Measurements from ENCODE around the gene CYYR1.

The CYYR1 gene

GRCh38 chr21:26572702-26573381 is at the start of gene CYYR1:
TSS of gene CYYR1 (minus strand) at chr21:26573286. CDS start at chr21:26572940, 346 bp downstream.
- no peak for DNase-seq (ENCODE audit: low read depth in 3 of 3)

- DNase-seq (ENCODE audit: low read depth in 3 of 3), result no peak
Observed at GRCh38 chr21:26617176-26617575, 44.1 kb upstream of the CYYR1 start.

- DNase-seq (ENCODE audit: low read depth in 3 of 3), result no peak
Observed at GRCh38 chr21:26614251-26614650, 41.2 kb upstream of the CYYR1 start.

GRCh38 chr21:26599261-26599660 is 26.2 kb upstream of the CYYR1 start:
- no peak for DNase-seq (ENCODE audit: low read depth in 3 of 3)

- DNase-seq (ENCODE audit: low read depth in 3 of 3), result no peak
Observed at GRCh38 chr21:26597981-26598380, 24.9 kb upstream of the CYYR1 start.

DNA sequence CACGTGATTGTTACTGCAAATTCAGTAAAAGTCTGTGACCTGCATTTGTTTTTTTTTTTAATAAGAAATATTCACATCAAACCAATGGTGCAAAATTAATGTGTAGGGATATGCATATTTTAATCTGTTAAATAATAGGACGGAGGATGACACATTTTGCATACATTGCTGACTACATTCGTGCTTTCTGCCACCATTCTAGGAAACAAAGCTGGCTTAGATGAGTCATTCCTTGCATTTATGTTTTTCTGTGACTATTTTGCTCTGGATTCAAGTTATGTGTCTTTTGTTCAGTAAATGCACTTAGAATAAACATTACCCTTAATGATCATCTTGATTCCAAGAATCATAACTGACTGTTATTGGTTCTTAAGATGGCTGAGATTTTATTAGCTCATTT is 23.9 kb upstream of the CYYR1 start:
- no peak for DNase-seq (ENCODE audit: low read depth in 3 of 3)

GRCh38 chr21:26595971-26596370 is 22.9 kb upstream of the CYYR1 start:
- DNase-seq (ENCODE audit: low read depth in 3 of 3), result no peak

- DNase-seq (ENCODE audit: low read depth in 3 of 3), result no peak
Observed at GRCh38 chr21:26593800-26594199, 20.7 kb upstream of the CYYR1 start.

DNA sequence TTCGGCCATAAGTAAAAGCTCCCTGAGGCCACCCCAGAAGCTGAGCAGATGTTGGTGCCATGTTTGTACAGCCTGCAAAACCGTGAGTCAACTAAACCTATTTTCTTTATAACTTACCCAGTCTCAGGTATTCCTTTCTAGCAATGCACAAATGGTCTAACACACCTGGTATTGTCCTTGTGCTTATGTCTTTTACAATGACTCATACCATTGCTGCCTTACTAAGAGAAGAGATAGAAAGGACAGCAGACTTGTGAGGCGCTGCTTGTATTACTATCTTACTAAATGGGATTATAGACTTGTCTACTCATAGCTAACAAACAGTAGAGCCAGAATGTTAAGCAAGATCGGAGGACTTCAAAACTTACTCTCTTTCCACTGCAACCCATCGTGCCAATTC is 18.5 kb upstream of the CYYR1 start:
- DNase-seq (ENCODE audit: low read depth in 3 of 3), result no peak

DNA sequence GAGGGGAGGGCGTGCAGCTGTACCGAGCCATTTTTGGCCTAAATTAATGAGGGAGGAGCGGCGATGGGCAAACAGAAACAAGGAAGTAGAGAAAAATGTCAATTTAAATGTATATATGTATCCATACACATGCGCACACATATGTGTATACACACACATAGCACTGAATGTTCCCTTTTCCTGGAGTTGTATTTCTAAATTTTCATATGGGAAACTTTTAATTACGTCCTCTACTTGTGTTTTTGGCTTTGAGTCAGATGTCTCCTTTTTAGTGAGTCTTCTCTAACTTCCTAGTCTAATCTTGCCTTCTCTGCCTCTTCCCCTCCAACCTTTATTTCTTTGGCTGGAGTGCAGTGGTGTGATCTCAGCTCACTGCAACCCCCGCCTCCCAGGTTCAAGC is 15.4 kb upstream of the CYYR1 start:
- DNase-seq (ENCODE audit: low read depth in 3 of 3), result no peak

- no peak for DNase-seq (ENCODE audit: low read depth in 3 of 3)
Observed at GRCh38 chr21:26587736-26588201, 14.7 kb upstream of the CYYR1 start.

DNA sequence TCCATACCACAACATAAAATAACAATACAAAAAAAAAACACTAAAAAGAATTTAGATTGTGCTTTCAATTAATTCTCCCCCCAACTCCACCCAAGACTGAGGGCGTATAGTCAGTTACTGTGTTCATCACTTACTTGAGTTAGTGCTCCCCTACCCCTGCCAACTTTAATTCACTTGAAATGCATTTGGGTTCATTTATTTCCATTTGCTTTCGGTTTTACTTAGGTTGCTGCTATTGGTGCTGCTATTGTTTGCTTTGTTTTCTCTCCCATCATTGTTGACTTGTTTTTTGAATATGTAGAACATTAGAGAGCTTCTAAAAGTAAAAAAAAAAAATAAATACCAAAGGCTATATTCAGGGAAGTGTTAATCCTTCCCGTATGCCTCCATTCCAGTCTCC is 10.7 kb upstream of the CYYR1 start:
- DNase-seq (ENCODE audit: low read depth in 3 of 3), result no peak

DNA sequence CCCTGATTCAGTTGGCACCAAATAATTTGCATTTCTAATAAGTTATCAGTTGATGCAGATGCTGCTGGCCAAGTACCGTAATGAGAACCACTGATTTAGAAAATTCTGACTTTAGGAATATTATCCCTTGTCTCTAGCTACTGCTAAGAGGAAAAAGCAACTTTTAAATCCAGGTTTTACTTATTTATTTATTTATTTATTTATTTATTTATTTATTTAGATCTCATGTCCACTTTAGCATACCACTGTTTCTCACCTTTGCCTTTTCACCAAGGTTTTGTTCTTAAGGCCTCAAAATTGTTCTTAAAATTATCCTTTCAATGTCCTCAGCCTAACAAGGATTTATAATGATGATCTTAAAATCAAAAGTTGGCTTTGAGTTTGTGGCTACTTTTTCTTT is 8.7 kb upstream of the CYYR1 start:
- no peak for DNase-seq (ENCODE audit: low read depth in 3 of 3)

DNA sequence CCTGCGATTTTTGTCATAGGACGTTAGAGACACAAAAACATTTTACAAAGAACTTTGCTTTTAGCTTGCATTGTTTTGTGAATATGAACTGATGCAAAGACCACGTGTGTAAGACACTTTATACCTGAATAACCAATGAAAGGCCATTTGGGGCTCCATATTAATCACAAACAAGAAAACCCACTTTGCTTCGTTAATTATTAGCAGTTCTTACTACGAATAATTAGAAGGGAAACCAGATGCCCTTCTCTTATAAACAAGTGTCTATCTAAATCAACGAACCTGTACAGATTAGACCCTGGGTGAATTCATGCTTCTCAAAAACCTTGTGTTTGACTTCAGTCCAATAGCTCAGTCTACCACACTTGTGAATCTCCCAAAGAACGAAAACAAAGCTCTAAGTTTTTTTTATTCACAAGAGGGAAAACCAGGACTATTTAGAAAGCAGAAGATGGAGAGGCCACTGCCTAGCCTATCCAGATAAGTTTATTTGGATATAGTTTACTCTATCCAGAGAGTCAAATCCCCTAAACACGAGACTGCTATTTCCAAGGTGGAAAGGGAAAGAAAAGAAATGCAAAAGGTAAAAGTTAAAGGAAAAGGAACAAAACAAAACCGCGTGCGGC is 897 bp downstream of the CYYR1 start:
- DNase-seq (ENCODE audit: low read depth in 3 of 3), result no peak

- no peak for DNase-seq (ENCODE audit: low read depth in 3 of 3)
Observed at GRCh38 chr21:26570203-26570602, 2.9 kb downstream of the CYYR1 start.

DNA sequence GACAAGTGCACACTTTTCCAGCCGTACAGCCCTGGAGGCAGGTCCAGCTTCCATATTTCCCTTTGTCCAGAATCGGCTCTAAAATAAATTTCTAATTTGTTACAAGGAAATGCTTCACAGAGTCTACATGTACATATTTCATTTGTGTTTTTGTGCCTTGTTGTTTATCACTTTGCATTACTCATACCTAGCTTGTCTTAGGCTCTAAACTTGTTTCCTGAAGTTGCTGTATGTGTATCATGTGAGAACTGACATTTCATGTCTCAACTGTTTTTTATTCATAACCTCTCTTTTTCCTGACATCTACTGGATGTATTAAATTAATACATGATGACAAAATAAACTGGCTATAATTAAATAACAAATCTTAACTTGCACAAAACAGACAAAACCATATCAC is 7.5 kb downstream of the CYYR1 start:
- no peak for DNase-seq (ENCODE audit: low read depth in 3 of 3)

- no peak for DNase-seq (ENCODE audit: low read depth in 3 of 3)
Observed at GRCh38 chr21:26565111-26565510, 8.0 kb downstream of the CYYR1 start.

DNA sequence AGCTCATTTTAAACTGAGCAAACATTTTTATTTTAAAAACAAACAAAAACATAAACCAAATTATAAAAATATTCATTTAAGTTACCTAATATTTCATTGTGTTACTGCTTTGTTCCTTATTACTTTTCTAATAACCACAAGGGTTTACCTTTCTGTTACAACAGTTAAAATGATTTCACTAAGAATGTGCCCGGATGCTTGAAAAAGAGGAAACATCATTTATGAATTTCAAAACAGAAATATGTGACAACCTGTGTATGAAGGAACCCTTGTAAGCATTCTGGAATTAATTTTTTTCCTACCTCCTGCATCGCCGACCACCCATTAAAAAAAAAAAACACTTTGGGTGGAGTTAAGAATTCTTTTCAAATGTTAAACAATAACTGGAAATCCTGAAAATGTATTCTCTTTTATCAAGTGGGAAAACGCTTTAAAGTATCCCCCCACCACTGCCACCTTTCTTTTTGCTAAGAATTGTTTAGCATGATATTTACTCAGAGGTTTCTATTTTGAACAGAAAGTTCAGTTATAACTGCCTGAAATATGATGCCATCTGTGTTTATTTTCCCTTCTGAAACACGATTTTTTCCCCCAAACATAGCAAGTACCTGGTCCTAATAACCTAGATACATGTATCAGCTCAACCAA is 9.1 kb downstream of the CYYR1 start:
- no peak for DNase-seq (ENCODE audit: low read depth in 3 of 3)

GRCh38 chr21:26560612-26561011 is 12.5 kb downstream of the CYYR1 start:
- DNase-seq (ENCODE audit: low read depth in 3 of 3), result no peak

DNA sequence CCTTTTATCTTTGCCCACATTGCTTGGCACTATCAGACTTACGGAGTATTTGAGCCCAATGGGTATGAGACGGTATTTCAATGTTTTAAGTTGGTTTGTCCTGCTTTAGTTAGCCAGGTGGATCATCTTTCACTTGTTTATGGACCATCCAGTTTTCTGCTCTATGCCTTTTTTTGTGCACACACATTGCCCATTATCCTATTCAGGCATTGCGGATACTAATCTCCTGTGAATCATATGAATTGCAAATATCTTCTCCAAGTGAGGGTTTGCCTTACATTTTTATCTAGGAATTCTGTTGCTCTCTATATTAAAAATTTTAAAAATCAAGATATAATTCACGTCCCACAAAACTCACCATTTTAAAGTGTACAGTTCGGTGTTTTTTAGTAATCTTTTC is 14.0 kb downstream of the CYYR1 start:
- DNase-seq (ENCODE audit: low read depth in 3 of 3), result no peak

- DNase-seq (ENCODE audit: low read depth in 3 of 3), result no peak
Observed at GRCh38 chr21:26557106-26557505, 16.0 kb downstream of the CYYR1 start.

- no peak for DNase-seq (ENCODE audit: low read depth in 3 of 3)
Observed at GRCh38 chr21:26555540-26556146, 17.4 kb downstream of the CYYR1 start.

- DNase-seq (ENCODE audit: low read depth in 3 of 3), result no peak
Observed at GRCh38 chr21:26554365-26554764, 18.7 kb downstream of the CYYR1 start.
